Natural killer cell treated with Interleukin-12 subunit alpha and Interleukin-12 subunit beta and Interleukin-15 and Interleukin-18, amount 100 ng/mL, for 72 hours (primary cell): ENCODE results near the gene RABGGTA. TPM values are rescaled to one million over a fixed set of nuclear protein-coding genes. Genes with fewer than 3 reads are reported as not detected.

ENCODE experiments used
- ATAC-seq, 2 donors: fragments of 150-1000 bp; cut with Tn5 transposase in 1 of 2; sonication (Bioruptor Pico), chemical (Tn5 transposase) in 1 of 2; 2 replicates each; pipeline ENCODE4 v1.10.0; 2021
- DNase-seq: peaks from one replicate; pipeline ENCODE4 v3.0.0; 2022; ENCODE audit warnings: low spot score
- H3K27ac Mint-ChIP-seq, 2 donors: 1 replicate in 1 of 2; 2 replicates in 1 of 2; pipeline ENCODE4 v1.8.0; 2022; ENCODE audit warnings: mixed read lengths in 2 of 2, mild to moderate bottlenecking in 1 of 2, moderate library complexity in 1 of 2
- H3K27me3 Mint-ChIP-seq, 2 donors: 1 replicate in 1 of 2; 2 replicates in 1 of 2; pipeline ENCODE4 v1.8.0; 2022; ENCODE audit warnings: mixed read lengths in 2 of 2
- H3K36me3 Mint-ChIP-seq: one replicate; pipeline ENCODE4 v1.8.0; 2022; ENCODE audit warnings: mixed read lengths
- H3K4me1 Mint-ChIP-seq, 2 donors: 1 replicate in 1 of 2; 2 replicates in 1 of 2; pipeline ENCODE4 v1.8.0; 2022; ENCODE audit warnings: low read depth in 2 of 2, mixed read lengths in 2 of 2, mild to moderate bottlenecking in 1 of 2
- H3K4me3 Mint-ChIP-seq: one replicate; pipeline ENCODE4 v1.8.0; 2022; ENCODE audit warnings: mixed read lengths
- H3K9me3 Mint-ChIP-seq: 2 replicates; pipeline ENCODE4 v1.8.0; 2022; ENCODE audit warnings: mixed read lengths
- total RNA-seq, 2 donors: library from RNA; stranded (reverse); gene quantifications; one replicate each; pipeline ENCODE4 v1.2.3, GENCODE V29; 2022

Gene RABGGTA, protein sequence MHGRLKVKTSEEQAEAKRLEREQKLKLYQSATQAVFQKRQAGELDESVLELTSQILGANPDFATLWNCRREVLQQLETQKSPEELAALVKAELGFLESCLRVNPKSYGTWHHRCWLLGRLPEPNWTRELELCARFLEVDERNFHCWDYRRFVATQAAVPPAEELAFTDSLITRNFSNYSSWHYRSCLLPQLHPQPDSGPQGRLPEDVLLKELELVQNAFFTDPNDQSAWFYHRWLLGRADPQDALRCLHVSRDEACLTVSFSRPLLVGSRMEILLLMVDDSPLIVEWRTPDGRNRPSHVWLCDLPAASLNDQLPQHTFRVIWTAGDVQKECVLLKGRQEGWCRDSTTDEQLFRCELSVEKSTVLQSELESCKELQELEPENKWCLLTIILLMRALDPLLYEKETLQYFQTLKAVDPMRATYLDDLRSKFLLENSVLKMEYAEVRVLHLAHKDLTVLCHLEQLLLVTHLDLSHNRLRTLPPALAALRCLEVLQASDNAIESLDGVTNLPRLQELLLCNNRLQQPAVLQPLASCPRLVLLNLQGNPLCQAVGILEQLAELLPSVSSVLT
- 10 to 100 TPM; 37.6 to 47.5 TPM for total RNA-seq

DNA sequence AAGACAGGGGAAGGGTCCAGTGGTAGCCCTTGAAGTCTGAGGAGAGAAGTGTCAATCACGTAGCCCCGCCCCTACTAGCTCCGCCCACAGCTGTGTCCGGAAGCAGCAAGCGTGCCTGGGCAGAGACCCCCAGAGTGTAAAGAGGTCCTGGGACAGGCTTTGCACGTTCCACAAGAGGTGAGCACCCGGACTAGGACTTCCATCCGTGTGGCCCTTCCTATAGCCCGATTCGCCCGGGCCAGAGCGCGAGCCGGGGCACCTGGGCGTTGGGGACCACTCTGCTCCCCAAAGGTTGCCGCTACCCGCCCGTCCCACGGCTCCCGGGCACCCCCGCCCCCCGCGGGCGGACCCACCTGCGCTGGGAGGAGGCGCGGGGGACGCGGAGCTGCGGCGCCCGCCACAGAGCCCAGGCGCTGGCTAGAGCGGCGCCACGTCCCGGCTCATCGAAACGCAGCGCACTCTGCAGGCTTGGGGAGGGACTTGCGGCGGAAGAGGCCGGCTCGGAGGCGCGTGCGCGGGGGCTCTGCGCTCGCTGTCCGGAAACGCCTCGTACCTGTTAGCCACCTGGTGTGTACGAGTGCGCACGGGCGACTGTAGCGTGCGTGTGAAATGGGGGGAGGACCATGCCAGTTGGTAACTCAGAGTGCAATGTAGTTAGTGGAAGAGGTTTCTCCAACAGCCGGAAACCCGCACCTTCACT lies at the start of gene RABGGTA:
Gene RABGGTA, minus strand, starts transcription at position 464 of the 700 bp plus-strand sequence. CDS start 482 bp downstream, outside the sequence.
- Mint-ChIP-seq H3K4me3 (peak within 1 kb of the TSS; percentile 88), H3K27ac (peak within 1 kb of the TSS; percentile 87 to 92), H3K27me3 (no peaks in the 10 kb centered on the region), H3K4me1 (peaks cover 41 to 44% of the 10 kb centered on the region in 2 donors), H3K36me3 (no peaks in the 10 kb centered on the region), H3K9me3 (no peaks in the 10 kb centered on the region)
- ATAC-seq (peak; percentile 95 to 96), DNase-seq (peak; percentile 92)

DNA sequence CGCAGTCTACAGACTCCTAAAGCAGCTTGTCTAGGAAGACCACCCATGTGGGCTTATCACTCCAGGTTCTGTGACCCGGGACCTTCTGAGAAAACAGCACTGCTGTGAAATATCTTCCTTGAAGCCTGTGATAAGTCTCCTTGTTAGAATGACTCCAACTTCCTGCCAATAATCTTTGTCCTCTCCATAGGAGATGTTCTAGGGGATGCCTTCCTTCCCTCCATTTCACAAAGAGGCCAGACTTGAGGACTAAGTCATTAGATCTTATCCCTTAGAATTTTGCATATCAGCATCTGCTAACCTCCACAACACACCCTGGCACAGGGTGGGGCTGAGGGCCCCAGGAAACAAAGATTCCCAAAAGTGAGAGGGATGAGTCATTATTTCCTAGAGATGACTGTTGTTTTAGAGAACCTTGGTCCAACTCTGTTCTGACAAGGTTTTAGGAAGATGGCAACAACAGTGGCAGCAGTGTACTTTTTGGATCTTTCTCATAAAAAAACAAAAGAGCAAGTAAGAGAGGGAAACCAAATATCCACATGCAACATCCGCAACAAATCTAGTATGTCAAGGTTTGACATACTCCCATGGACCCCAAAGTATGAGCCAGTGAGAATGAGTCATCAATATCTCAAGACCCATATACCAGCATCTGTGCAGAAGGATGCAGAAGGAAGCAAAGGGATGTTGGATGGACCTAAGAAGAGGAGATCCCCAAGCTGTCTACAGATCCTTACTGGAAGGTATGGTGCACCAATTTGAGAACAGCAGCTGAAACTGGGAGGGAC lies 45.9 kb upstream of the RABGGTA start:
- Mint-ChIP-seq H3K27me3 (peaks cover 11 to 13% of the 10 kb centered on the region in 2 donors), H3K9me3 (no peaks in the 10 kb centered on the region), H3K4me3 (peak overlapping the region; percentile 21), H3K27ac (peak overlapping the region; percentile 25 to 47), H3K36me3 (peaks cover 5% of the 10 kb centered on the region), H3K4me1 (peaks cover 39 to 45% of the 10 kb centered on the region in 2 donors)
- ATAC-seq (no peak), DNase-seq (no peak)

DNA sequence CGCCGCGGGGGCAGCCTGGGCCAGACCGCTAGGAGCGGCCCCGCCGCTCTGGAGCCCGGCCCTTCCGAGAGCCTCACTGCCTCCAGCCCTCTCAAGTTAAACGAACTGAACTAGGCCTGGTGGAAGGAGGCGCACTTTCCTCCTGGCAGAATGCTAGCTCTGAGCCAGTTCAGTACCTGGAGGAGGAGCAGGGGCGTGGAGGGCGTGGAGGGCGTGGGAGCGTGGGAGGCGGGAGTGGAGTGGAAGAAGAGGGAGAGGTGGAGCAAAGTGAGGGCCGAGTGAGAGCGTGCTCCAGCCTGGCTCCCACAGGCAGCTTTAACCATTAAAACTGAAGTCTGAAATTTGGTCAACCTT lies 45.2 kb upstream of the RABGGTA start:
- no peaks in the 10 kb centered on the region for H3K9me3 Mint-ChIP-seq
- no peak for DNase-seq
- no peak overlapping the region for H3K27ac Mint-ChIP-seq
- peaks cover 7 to 8% of the 10 kb centered on the region in 2 donors for H3K27me3 Mint-ChIP-seq
- peaks cover 5% of the 10 kb centered on the region for H3K36me3 Mint-ChIP-seq
- H3K4me3 Mint-ChIP-seq: no peak overlapping the region
- ATAC-seq: no peak
- H3K4me1 Mint-ChIP-seq: peaks cover 46 to 53% of the 10 kb centered on the region in 2 donors

DNA sequence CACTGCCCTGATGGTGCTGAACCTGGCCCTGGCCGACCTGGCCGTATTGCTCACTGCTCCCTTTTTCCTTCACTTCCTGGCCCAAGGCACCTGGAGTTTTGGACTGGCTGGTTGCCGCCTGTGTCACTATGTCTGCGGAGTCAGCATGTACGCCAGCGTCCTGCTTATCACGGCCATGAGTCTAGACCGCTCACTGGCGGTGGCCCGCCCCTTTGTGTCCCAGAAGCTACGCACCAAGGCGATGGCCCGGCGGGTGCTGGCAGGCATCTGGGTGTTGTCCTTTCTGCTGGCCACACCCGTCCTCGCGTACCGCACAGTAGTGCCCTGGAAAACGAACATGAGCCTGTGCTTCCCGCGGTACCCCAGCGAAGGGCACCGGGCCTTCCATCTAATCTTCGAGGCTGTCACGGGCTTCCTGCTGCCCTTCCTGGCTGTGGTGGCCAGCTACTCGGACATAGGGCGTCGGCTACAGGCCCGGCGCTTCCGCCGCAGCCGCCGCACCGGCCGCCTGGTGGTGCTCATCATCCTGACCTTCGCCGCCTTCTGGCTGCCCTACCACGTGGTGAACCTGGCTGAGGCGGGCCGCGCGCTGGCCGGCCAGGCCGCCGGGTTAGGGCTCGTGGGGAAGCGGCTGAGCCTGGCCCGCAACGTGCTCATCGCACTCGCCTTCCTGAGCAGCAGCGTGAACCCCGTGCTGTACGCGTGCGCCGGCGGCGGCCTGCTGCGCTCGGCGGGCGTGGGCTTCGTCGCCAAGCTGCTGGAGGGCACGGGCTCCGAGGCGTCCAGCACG lies 44.6 kb upstream of the RABGGTA start:
- H3K36me3 Mint-ChIP-seq: peaks cover 5% of the 10 kb centered on the region
- DNase-seq: no peak
- peak overlapping the region; percentile 84 for H3K4me3 Mint-ChIP-seq
- peaks cover 7 to 8% of the 10 kb centered on the region in 2 donors for H3K27me3 Mint-ChIP-seq
- no peaks in the 10 kb centered on the region for H3K9me3 Mint-ChIP-seq
- ATAC-seq: no peak
- peaks cover 49 to 56% of the 10 kb centered on the region in 2 donors for H3K4me1 Mint-ChIP-seq
- H3K27ac Mint-ChIP-seq: peak overlapping the region in 1 of 2 donors; percentile 93

DNA sequence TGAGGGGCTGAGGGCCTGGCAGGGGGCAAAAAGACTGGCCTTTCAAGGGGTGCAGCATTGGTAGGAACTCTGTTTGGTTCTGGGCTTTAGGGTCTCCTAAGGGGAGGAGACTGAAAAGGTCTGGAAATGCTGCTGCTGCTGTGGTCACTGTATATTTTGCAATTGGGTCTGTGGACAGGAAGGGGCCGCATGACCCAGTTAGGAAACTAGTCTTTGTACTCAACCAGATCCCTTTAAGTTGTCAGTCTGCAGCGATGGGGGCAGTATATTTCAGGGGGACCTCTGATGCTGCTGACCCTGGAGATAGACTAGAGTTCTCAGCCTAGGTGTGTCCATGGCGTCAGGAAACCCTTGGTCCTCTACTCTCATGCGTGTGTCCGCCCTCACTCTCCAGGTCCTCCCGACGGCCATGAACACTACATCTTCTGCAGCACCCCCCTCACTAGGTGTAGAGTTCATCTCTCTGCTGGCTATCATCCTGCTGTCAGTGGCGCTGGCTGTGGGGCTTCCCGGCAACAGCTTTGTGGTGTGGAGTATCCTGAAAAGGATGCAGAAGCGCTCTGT lies 43.9 kb upstream of the RABGGTA start:
- DNase-seq: no peak
- H3K27ac Mint-ChIP-seq: peak overlapping the region; percentile 83 to 93
- peaks cover 5% of the 10 kb centered on the region for H3K36me3 Mint-ChIP-seq
- H3K4me1 Mint-ChIP-seq: peaks cover 51 to 57% of the 10 kb centered on the region in 2 donors
- peak overlapping the region; percentile 84 for H3K4me3 Mint-ChIP-seq
- no peaks in the 10 kb centered on the region for H3K9me3 Mint-ChIP-seq
- H3K27me3 Mint-ChIP-seq: peaks cover 7 to 8% of the 10 kb centered on the region in 2 donors
- no peak for ATAC-seq

DNA sequence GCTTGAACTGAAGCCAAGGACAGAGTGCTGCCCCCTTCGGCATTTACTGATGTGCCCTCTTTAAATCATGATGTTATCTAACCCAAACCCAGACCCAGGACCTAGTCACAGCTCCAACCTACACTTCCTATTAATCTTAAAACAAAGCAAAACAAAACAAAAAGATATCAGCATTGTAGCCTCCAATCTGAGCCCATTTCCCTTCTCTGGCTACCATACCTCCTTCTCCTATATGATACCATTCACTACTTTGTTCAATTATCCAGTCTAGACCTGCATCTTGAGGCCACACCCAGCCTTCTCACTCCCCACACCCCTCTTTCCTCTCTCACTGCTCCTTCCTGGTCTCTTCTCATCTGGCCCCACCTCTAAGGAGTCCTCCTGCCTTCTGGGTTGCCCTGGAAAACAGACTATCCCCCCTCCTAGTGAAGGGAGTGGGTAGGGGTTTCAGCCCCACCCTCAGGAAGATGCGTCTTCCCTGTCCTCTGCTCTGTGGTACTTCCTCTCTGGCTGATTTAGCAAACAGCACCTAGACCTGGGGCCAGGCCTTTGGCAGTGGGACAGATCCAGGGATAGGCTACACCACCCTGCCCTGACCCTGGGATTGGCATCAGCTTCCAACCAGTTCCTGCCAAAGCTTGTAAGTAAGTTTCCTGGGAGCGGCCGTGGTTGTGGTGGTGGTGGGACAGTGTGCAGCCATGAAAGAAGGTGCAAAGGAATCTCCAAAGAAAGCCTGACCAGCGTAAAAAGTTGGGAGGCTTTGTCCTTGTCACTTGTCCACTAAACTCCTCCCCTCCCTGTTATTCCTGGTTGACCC lies 43.2 kb upstream of the RABGGTA start:
- Mint-ChIP-seq H3K4me3 (peak overlapping the region; percentile 84), H3K27ac (peak overlapping the region; percentile 83 to 93), H3K27me3 (peaks cover 5 to 7% of the 10 kb centered on the region in 2 donors), H3K36me3 (peaks cover 5% of the 10 kb centered on the region), H3K9me3 (no peaks in the 10 kb centered on the region), H3K4me1 (peaks cover 57 to 64% of the 10 kb centered on the region in 2 donors)
- ATAC-seq: no peak
- no peak for DNase-seq

DNA sequence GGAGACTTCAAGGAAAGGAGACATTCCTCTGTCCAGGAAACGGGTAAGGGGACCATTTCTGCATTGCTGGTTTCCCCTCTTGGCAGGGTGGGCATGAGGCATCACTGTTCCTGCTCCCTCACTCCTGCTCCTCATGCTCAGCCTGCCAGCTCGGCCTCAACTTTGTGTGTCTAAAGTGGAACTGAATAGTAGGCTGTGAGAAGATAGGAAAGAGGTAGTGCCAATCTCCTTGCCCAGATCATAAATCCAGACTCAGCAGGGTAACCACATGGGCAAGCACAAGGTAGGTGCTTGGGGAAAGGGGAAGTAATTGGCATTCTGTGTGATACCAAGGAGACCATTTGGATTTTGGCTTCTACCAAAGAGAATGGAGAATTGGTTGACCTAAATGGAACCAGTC lies 42.5 kb upstream of the RABGGTA start:
- Mint-ChIP-seq H3K27me3 (peaks cover under 1 to 3% of the 10 kb centered on the region in 2 donors), H3K36me3 (peaks cover 5% of the 10 kb centered on the region), H3K4me3 (peak overlapping the region; percentile 84), H3K4me1 (peaks cover 64 to 71% of the 10 kb centered on the region in 2 donors), H3K9me3 (no peaks in the 10 kb centered on the region), H3K27ac (peak overlapping the region; percentile 83 to 93)
- DNase-seq (no peak), ATAC-seq (no peak)

DNA sequence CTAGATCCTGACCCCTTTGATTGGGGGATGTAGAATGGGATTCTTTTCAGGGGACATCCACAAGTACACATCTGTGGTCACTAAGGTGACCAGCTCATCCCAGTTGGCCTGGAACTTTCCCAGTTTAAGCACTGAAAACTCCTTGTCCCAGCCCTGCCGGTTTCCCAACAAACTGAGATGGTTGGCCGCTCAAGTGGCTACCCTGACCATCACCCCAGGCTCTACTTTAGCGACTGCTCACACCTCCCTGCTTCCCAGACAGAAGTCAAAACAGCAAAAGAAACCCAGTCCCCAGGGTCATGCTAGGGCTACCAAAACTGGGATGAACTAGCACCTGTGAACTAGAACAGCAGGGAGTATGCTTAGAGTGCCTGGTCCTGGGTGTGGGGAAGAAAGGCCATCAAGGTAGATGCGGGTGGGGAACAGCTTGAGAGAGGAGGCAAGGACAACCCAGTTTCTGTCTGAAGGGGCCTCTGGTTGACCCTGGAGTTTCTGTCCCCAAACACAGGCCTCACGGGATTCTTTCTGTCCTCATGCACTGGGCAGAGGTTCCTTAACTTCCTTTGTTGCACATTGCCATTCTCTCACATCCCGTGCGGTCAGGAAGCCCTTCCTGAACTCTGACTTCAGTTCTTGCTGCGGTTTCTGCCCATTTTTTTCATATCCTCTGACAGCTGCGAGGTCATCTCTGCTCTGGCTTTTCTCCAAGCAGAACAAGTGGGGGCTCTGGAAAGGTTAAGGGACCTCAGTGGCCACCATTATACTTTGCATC lies 41.5 kb upstream of the RABGGTA start:
- H3K4me1 Mint-ChIP-seq: peaks cover 69 to 76% of the 10 kb centered on the region in 2 donors
- ATAC-seq: peak; percentile 39 to 52
- peak overlapping the region; percentile 83 to 93 for H3K27ac Mint-ChIP-seq
- peaks cover 5% of the 10 kb centered on the region for H3K36me3 Mint-ChIP-seq
- no peak for DNase-seq
- no peaks in the 10 kb centered on the region for H3K27me3 Mint-ChIP-seq
- H3K4me3 Mint-ChIP-seq: peak overlapping the region; percentile 84
- H3K9me3 Mint-ChIP-seq: no peaks in the 10 kb centered on the region

DNA sequence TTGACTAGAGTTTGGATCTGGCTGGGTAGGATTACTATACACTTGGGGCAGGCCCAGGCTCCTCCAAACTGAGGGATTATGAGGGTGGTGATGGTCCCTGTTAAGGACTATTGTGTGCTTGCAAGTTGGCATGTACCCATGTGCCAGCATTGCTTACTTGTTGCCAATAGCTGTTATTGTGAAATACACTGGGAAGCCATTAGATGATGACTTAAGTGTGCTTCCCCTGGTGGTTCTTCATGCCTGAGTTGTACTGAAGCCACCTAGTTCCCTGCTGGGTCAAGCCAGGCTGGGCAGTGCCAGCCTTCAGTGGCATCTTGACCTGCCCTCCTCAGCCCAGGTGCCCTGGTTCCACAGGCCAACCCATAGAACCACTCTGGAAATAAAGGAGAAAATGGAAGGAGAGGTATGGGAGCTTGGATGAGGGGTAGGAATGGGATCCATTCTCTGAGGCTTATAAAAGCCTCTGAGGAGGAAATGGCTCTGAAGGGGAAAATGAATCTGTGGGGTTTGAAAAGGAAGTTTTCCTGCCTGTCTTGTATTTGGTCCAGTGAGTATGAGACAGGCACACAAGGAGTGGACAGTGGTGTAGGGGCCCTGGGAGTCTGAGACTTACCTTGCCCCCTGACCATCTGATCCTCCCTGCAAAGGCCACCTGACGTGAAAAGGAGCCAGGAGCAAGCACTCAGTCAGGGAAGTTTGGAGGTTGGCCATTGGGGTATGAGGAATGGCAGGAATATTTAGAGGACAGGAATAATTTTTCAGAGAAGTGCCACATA lies 40.6 kb upstream of the RABGGTA start:
- Mint-ChIP-seq H3K27me3 (no peaks in the 10 kb centered on the region), H3K36me3 (no peaks in the 10 kb centered on the region), H3K27ac (peak overlapping the region; percentile 83 to 93), H3K4me1 (peaks cover 69 to 71% of the 10 kb centered on the region in 2 donors), H3K9me3 (no peaks in the 10 kb centered on the region), H3K4me3 (peak overlapping the region; percentile 84)
- DNase-seq: no peak
- peak; percentile 5 to 48 for ATAC-seq

DNA sequence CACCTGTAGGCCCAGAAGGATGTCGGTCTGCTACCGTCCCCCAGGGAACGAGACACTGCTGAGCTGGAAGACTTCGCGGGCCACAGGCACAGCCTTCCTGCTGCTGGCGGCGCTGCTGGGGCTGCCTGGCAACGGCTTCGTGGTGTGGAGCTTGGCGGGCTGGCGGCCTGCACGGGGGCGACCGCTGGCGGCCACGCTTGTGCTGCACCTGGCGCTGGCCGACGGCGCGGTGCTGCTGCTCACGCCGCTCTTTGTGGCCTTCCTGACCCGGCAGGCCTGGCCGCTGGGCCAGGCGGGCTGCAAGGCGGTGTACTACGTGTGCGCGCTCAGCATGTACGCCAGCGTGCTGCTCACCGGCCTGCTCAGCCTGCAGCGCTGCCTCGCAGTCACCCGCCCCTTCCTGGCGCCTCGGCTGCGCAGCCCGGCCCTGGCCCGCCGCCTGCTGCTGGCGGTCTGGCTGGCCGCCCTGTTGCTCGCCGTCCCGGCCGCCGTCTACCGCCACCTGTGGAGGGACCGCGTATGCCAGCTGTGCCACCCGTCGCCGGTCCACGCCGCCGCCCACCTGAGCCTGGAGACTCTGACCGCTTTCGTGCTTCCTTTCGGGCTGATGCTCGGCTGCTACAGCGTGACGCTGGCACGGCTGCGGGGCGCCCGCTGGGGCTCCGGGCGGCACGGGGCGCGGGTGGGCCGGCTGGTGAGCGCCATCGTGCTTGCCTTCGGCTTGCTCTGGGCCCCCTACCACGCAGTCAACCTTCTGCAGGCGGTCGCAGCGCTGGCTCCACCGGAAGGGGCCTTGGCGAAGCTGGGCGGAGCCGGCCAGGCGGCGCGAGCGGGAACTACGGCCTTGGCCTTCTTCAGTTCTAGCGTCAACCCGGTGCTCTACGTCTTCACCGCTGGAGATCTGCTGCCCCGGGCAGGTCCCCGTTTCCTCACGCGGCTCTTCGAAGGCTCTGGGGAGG lies 39.5 kb upstream of the RABGGTA start, which contains the start of gene LTB4R:
Gene LTB4R, plus strand, starts transcription at position 857 of the 959 bp plus-strand sequence. CDS start 4,150 bp downstream, outside the sequence.
- H3K27ac Mint-ChIP-seq: peak within 1 kb of the TSS; percentile 83 to 93
- no peaks in the 10 kb centered on the region for H3K9me3 Mint-ChIP-seq
- peak; percentile 71 for DNase-seq
- no peaks in the 10 kb centered on the region for H3K27me3 Mint-ChIP-seq
- peaks cover 2% of the 10 kb centered on the region for H3K36me3 Mint-ChIP-seq
- peaks cover 69 to 71% of the 10 kb centered on the region in 2 donors for H3K4me1 Mint-ChIP-seq
- H3K4me3 Mint-ChIP-seq: peak within 1 kb of the TSS; percentile 84
- peak; percentile 87 for ATAC-seq
